Fibroblast of pulmonary artery (primary cell): ENCODE results near the gene PFKFB4.

Experiments
- DNase-seq: peaks from one replicate; pipeline ENCODE4 v3.0.0-alpha.2; 2010; ENCODE audit warnings: low read depth
- H3K4me3 ChIP-seq: replicated peaks from 2 replicates; pipeline ENCODE4 v1.5.1; 2011; ENCODE audit warnings: low read depth, mild to moderate bottlenecking, control low read depth, low read length, moderate library complexity
- CTCF ChIP-seq: IDR thresholded peaks from 2 replicates; pipeline ENCODE4 v1.5.1; 2011; ENCODE audit warnings: mild to moderate bottlenecking, control low read depth, low read length, inconsistent platforms; ENCODE audit errors: missing control alignments

Gene PFKFB4

GRCh38 chr3:48561045-48561736, 4.6 kb upstream of the PFKFB4 start:
- TF ChIP-seq CTCF, result peak; percentile 26
- DNase-seq, result peak; percentile 47
- no peak overlapping the region for H3K4me3 ChIP-seq

- no peak for DNase-seq
- no peak overlapping the region for H3K4me3 ChIP-seq
- TF ChIP-seq CTCF, result no peak
Observed at GRCh38 chr3:48560648-48561018, 4.0 kb upstream of the PFKFB4 start.

GRCh38 chr3:48558493-48559134, 2.0 kb upstream of the PFKFB4 start:
- no peak for DNase-seq
- no peak overlapping the region for H3K4me3 ChIP-seq
- TF ChIP-seq CTCF, result no peak

- DNase-seq, result no peak
- H3K4me3 ChIP-seq, result peak overlapping the region; percentile 70
- TF ChIP-seq CTCF, result no peak
Observed at GRCh38 chr3:48555949-48556795, 431 bp downstream of the PFKFB4 start.

GRCh38 chr3:48555231-48555948, 1.2 kb downstream of the PFKFB4 start:
- no peak overlapping the region for H3K4me3 ChIP-seq
- no peak for TF ChIP-seq CTCF
- DNase-seq, result no peak

GRCh38 chr3:48553886-48554845, 2.4 kb downstream of the PFKFB4 start:
- no peak for DNase-seq
- H3K4me3 ChIP-seq, result no peak overlapping the region
- TF ChIP-seq CTCF, result no peak
